ENCODE measurements around the gene NCBP2L.
"Not testable (repeated sequence)": the region's sequence is repeated elsewhere in the genome, so short reads cannot be mapped to it uniquely, and the experiment has no call there.

Gene NCBP2L

GRCh38 chrX:107780525-107780924 is 3.0 kb downstream of the NCBP2L start:
- in situ Hi-C loops (cut with HindIII; ENCODE audit: low sequenced_read_pairs): no loop called here

GRCh38 chrX:107787827-107788226 is 10.3 kb downstream of the NCBP2L start:
- in situ Hi-C loops (cut with HindIII; ENCODE audit: low sequenced_read_pairs): loop anchor here (5.0 kb wide), 1 partner anchor 56 kb away; no protein-coding TSS in a partner anchor

DNA sequence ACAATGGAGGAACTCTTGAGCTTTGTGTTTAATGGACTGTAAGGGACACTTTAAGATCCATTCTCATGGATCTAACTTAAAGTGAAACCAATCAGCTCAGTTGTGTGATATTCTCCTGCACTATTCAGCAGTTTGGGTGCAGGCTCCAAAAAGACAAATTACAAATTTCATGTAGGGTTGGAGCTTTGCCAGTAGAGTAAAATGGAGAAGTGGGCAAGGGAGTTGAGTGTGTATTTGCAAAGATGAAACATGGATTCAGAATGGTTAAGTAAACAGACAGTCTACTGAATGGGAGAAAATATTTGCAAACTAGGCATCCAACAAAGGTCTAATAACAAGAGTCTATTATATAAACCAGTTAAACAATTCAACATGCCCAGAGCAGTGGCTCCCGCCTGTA is 26.9 kb downstream of the NCBP2L start:
- in situ Hi-C loops (cut with HindIII; ENCODE audit: low sequenced_read_pairs): no loop called here

- in situ Hi-C loops (cut with HindIII; ENCODE audit: low sequenced_read_pairs): no loop called here
Measured at GRCh38 chrX:107805179-107805578, 27.6 kb downstream of the NCBP2L start.

DNA sequence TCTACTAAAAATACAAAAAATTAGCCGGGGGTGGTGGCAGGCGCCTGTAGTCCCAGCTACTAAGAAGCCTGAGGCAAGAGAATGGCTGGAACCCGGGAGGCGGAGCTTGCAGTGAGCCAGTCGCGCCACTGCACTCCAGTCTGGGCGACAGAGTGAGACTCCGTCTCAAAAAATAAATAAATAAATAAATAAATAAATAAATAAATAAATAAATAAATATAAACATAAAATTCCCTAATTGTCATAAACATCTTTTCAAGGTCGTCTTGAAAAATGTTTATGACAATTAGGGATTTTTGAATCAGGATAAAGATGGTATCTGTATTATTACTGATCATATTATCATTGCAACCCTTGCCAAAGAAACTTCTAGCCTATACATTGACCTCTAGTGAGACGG is 32.5 kb downstream of the NCBP2L start:
- in situ Hi-C loops (cut with HindIII; ENCODE audit: low sequenced_read_pairs): not testable (repeated sequence)

- in situ Hi-C loops (cut with HindIII; ENCODE audit: low sequenced_read_pairs): loop anchor here (5.0 kb wide), 1 partner anchor 77 kb away; no protein-coding TSS in a partner anchor
Measured at GRCh38 chrX:107818900-107819521, 41.5 kb downstream of the NCBP2L start.

- in situ Hi-C loops (cut with HindIII; ENCODE audit: low sequenced_read_pairs): no loop called here
Measured at GRCh38 chrX:107823042-107823441, 45.5 kb downstream of the NCBP2L start.

GRCh38 chrX:107823456-107823855 is 45.9 kb downstream of the NCBP2L start:
- in situ Hi-C loops (cut with HindIII; ENCODE audit: low sequenced_read_pairs): no loop called here

DNA sequence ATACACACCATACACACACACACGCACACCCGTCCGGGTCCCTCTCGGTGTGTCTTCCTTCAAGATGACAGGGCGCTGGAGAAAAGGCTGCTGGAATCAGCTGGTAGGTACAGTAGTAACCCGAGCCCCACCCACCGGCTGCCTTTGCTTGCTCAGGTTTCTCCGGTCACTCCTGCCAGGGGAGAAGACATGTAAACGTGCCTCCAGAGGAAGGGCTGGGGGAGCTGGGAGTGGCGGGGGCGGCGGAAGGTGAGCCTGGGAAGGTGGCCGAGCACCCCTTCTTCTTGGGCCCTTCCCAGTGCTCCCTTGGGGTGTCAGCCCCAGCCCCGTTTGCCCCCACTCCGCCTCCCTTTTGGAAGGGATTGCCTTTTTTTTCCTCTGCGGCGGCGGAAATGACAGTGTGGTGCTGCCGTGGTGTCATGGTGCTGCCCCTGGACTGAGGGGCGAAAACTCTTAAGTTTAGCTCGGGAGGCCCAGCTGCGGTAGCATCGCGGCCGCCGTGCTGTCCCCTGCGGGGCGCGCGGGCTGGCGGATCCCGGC is 48.2 kb downstream of the NCBP2L start, which contains the start of gene MID2:
Gene MID2, plus strand, starts transcription at position 169 of the 540 bp plus-strand sequence. CDS start 561 bp downstream, outside the sequence.
- in situ Hi-C loops (cut with HindIII; ENCODE audit: low sequenced_read_pairs): no loop called here

DNA sequence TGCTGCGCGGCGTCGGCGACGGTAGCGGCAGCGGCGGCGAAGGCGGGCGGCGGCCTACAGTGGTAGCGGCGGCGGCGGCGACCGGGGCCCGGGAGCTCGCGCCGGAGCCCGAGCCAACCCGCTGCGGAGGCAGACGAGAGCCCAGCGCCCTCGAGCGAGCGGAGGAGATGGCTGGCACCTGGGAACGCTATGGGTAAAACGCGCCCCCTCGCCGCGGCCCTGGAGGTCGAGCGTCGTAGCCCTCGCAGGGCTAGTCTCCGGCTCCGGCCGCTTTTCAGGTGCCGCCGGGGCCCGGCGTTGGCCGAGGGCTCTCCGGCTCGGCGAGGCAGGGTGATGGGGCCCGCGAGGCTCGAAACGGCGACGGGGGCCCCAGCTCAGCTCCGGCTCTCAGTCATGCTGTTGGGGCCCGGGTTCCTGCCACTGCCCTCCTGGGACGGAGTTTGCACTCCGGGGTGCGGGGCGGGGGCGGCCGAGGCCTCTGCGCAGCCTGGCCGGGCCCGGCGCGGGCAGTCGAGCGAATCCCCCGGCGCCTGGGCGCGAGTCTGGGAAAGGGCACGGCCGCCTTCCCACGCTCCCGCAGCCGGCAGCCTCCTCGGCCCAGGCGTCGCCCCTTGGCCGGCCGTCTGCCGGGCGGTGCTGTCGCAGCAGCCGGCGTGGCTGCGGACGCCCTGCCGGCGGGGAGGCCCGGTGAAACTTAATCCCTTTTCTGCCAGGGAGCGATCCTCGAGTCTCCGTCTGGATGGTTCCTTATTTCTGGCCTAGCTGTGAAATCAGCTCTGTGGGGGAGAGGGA is 48.9 kb downstream of the NCBP2L start:
- in situ Hi-C loops (cut with HindIII; ENCODE audit: low sequenced_read_pairs): no loop called here

- in situ Hi-C loops (cut with HindIII; ENCODE audit: low sequenced_read_pairs): no loop called here
Measured at GRCh38 chrX:107827030-107827831, 49.7 kb downstream of the NCBP2L start.

- in situ Hi-C loops (cut with HindIII; ENCODE audit: low sequenced_read_pairs): no loop called here
Measured at GRCh38 chrX:107827852-107828251, 50.3 kb downstream of the NCBP2L start.

DNA sequence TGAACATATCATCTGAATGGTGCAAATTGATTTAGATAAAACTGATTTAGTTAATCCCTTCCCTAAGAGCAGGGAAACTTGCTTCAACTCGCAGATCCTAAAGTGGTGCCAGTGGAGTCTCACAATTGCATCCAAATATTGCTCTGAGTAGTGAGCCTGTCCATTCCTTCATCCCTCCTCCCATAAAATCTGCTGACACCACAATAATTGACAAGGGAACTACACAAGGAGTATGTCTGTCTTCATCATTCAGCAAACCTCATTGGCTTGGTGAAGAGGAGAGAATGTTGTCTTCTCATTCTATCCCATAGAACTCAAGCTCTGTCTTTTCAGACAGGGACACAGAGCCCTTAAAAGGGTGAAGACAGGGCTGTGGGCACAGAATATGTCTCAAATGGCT is 52.3 kb downstream of the NCBP2L start:
- in situ Hi-C loops (cut with HindIII; ENCODE audit: low sequenced_read_pairs): no loop called here

DNA sequence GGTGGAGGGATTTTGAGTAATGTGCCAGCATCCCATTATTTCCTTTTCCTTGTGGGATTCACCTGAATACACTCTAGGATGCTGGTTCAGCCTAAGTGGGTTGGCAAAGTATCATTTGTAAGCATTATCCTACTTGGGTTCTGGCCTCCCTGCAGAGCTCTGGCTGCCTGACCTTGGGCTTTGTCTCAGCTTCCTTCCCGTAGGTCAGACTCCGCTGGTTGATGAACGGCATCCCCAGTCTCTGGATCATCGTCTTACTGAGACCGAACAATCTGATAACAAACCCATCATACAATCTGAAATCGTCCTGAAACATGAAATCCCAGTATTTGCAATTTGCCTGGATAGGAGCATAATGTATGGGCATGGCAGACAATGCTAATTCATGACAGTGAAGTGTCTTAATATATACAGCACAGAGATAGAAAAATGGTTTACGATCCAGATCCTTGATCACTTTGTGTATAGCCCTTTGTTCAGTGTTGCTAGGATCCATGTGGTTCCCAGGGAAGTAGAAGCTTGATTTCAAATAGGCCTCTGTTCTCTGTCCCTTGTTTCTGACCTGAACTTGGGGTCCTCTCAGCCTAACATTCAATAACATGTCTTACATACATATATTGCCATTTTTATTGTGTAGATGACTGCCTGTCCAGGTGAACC is 53.7 kb downstream of the NCBP2L start:
- in situ Hi-C loops (cut with HindIII; ENCODE audit: low sequenced_read_pairs): no loop called here

DNA sequence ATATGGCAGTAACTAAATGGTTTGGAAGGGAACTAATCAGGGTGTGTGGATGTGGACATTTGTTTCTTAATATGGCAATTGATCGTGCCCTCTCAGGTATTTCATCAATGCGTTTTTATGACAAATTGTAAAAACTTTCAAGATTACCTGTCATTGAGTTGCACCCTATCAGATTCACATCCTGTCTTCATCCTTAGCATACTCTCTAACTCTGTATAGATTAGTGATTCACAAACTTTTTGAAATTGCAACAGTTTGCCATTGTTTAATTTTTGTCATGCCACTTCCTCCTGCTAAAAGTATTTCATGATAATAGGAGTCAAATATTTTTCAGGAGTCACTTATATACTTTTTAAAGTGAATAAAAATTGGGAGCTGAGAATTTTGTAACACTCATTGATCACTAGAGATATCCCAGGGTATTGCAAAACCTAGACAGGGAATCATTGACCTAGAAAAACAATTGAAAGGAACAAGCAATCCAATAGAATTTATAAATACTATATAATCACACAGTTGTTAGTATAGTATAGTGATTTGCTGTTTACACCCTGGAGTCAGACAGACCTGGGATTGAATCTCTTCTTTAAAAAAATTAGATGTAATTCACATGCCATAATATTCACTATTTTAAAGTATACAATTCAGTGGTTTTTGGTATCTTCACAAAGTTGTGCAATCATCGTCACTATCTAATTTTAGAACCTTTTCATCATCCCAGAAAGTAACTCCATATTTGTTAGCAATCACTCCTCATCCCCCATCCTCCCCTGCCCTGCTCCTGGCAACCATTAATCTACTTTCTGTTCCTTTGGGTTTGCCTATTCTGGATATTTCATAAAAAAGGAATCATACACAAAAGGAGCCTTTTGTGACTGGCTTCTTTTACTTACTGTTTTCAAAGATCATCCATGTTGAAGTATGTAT is 57.0 kb downstream of the NCBP2L start:
- in situ Hi-C loops (cut with HindIII; ENCODE audit: low sequenced_read_pairs): no loop called here

GRCh38 chrX:107836958-107837357 is 59.4 kb downstream of the NCBP2L start:
- in situ Hi-C loops (cut with HindIII; ENCODE audit: low sequenced_read_pairs): no loop called here

GRCh38 chrX:107840971-107841370 is 63.4 kb downstream of the NCBP2L start:
- in situ Hi-C loops (cut with HindIII; ENCODE audit: low sequenced_read_pairs): no loop called here

DNA sequence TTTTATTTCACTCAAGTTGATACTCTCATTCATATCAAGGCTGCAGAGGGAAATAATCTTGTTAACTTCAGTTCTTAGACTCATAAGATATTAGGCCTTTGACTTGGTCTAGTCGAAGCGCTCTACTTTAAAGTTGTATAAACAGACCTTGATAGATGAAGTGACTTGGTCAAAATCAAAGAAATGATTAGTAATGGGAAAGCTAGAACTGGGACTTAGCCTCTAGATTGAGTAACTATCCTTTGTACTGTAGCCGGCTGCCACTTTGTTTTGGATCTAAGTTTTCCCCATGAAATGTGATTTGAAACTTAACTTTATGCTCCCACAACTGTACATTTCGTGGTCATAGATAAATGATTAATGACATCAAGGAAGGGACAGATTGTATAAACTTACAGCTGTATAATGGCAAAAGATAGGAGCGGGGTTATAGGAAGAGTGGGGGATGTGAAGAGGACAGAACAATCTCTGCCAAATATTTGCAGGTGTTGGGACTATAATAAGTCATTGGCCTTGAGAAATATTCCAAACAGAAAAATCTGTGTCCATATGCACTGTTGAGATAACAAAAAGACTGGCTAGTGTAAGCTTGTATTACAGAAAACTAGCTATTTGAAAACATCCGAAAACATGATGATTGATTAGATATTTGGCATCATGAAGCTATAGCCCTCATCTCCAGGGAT is 65.3 kb downstream of the NCBP2L start:
- in situ Hi-C loops (cut with HindIII; ENCODE audit: low sequenced_read_pairs): no loop called here

All from endothelial cell of hepatic sinusoid (primary cell).